Right renal cortex interstitium (tissue), 3 donors: Measurements from ENCODE around the gene PPM1L. TPM values are rescaled to one million over a fixed set of nuclear protein-coding genes. Genes with fewer than 3 reads are reported as not detected.

ENCODE experiments used
- DNase-seq, 3 donors: peaks; one replicate each; pipeline ENCODE4 v3.0.0-alpha.2; 2013; ENCODE audit warnings: low read depth in 3 of 3, low spot score in 2 of 3
- polyA plus RNA-seq, 3 donors: library from polyadenylated mRNA; unstranded; fragments of 120-200 nt; gene quantifications; one replicate each; pipeline ENCODE4 v1.2.1, GENCODE V29; 2013; ENCODE audit not compliant: insufficient read length in 3 of 3

PPM1L gene
- polyA plus RNA-seq, 3 donors, result 6.3 to 8.2 (median 8.0) TPM

GRCh38 chr3:160841455-160841854, 85.4 kb downstream of the PPM1L start:
- DNase-seq, result no peak

- DNase-seq, result no peak
Observed at GRCh38 chr3:160842021-160843005, 86.3 kb downstream of the PPM1L start.

GRCh38 chr3:160851629-160852210, 95.7 kb downstream of the PPM1L start:
- DNase-seq, result no peak

GRCh38 chr3:160852856-160853255, 96.8 kb downstream of the PPM1L start:
- no peak for DNase-seq

GRCh38 chr3:160856450-160856849, 100.4 kb downstream of the PPM1L start:
- DNase-seq, result no peak

GRCh38 chr3:160857476-160858119, 101.6 kb downstream of the PPM1L start:
- DNase-seq, result no peak

GRCh38 chr3:160860346-160860745, 104.3 kb downstream of the PPM1L start:
- DNase-seq, result no peak

GRCh38 chr3:160869825-160870224, 113.8 kb downstream of the PPM1L start:
- DNase-seq, result no peak

GRCh38 chr3:160870327-160870726, 114.3 kb downstream of the PPM1L start:
- no peak for DNase-seq

GRCh38 chr3:160874736-160875135, 118.7 kb downstream of the PPM1L start:
- no peak for DNase-seq

- no peak for DNase-seq
Observed at GRCh38 chr3:160876643-160877042, 120.6 kb downstream of the PPM1L start.

GRCh38 chr3:160879859-160880258, 123.8 kb downstream of the PPM1L start:
- no peak for DNase-seq

- no peak for DNase-seq
Observed at GRCh38 chr3:160883373-160883772, 127.3 kb downstream of the PPM1L start.

GRCh38 chr3:160885791-160886286, 129.8 kb downstream of the PPM1L start:
- peak; percentile 27 to 55 (median 30) for DNase-seq

- no peak for DNase-seq
Observed at GRCh38 chr3:160886421-160886820, 130.4 kb downstream of the PPM1L start.

- no peak for DNase-seq
Observed at GRCh38 chr3:160893207-160893606, 137.2 kb downstream of the PPM1L start.

- no peak for DNase-seq
Observed at GRCh38 chr3:160904691-160905090, 148.7 kb downstream of the PPM1L start.

GRCh38 chr3:160906646-160907045, 150.6 kb downstream of the PPM1L start:
- no peak for DNase-seq

- no peak for DNase-seq
Observed at GRCh38 chr3:160909917-160910316, 153.9 kb downstream of the PPM1L start.

GRCh38 chr3:160911411-160911810, 155.4 kb downstream of the PPM1L start:
- no peak for DNase-seq

- no peak for DNase-seq
Observed at GRCh38 chr3:160916472-160916871, 160.4 kb downstream of the PPM1L start.
